Esophagus muscularis mucosa (tissue), 4 donors: Measurements from ENCODE around the gene ZNF280B. TPM values are rescaled to one million over a fixed set of nuclear protein-coding genes. Genes with fewer than 3 reads are reported as not detected.

Source experiments
- DNase-seq: peaks from one replicate; pipeline ENCODE4 v3.0.0-alpha.2; 2017; ENCODE audit errors: extremely low spot score
- H3K27ac ChIP-seq, 4 donors: fragments of 200-600 bp; sonication (generic); replicated peaks in 1 of 4; 1 replicate in 3 of 4; 2 replicates in 1 of 4; pipeline ENCODE4 v1.5.1; 2016 to 2019; ENCODE audit warnings: mild to moderate bottlenecking in 1 of 4
- H3K27me3 ChIP-seq, 4 donors: fragments of 200-600 bp; sonication (generic); one replicate each; pipeline versions ENCODE4 v1.5.1 to v1.6.0; 2016 to 2019
- H3K36me3 ChIP-seq, 4 donors: fragments of 200-600 bp; sonication (generic); one replicate each; pipeline ENCODE4 v1.5.1; 2016 to 2019
- H3K4me1 ChIP-seq, 4 donors: fragments of 200-600 bp; sonication (generic); one replicate each; pipeline ENCODE4 v1.5.1; 2016 to 2019
- H3K4me3 ChIP-seq, 4 donors: fragments of 200-600 bp; sonication (generic); 1 replicate in 2 of 4; 2 replicates in 2 of 4; pipeline ENCODE4 v1.5.1; 2016 to 2019; ENCODE audit warnings: mild to moderate bottlenecking in 4 of 4, moderate library complexity in 1 of 4
- H3K9me3 ChIP-seq, 4 donors: fragments of 200-600 bp; sonication (generic); 1 replicate in 3 of 4; 2 replicates in 1 of 4; pipeline ENCODE4 v1.5.1; 2016 to 2019
- CTCF ChIP-seq, 3 experiments: fragments of 200-600 bp in 2 of 3; fragments of 450-650 bp in 1 of 3; sonication (generic) in 2 of 3; IDR thresholded peaks; one replicate each; pipeline ENCODE4 v1.5.1; 2017 to 2019; ENCODE audit warnings: antibody characterized with exemption in 3 of 3, mild to moderate bottlenecking in 2 of 3, moderate library complexity in 1 of 3
- EP300 ChIP-seq: sonication (generic); formaldehyde crosslinking; IDR thresholded peaks from one replicate; pipeline ENCODE4 v1.6.1; 2017; ENCODE audit warnings: antibody characterized with exemption
- POLR2A ChIP-seq: fragments of 450-650 bp; IDR thresholded peaks from one replicate; pipeline ENCODE4 v1.6.1; 2017; ENCODE audit warnings: antibody characterized with exemption, moderate library complexity, mild to moderate bottlenecking, low read depth
- POLR2AphosphoS5 ChIP-seq, 2 donors: sonication (generic); formaldehyde crosslinking; IDR thresholded peaks; one replicate each; pipeline ENCODE4 v1.6.1; 2017; ENCODE audit warnings: antibody characterized with exemption in 2 of 2
- WGBS: methylation state at CpG from one replicate; pipeline ENCODE4 v1.1.5; 2018; 5-methylcytosine and 5-hydroxymethylcytosine counted together
- intact Hi-C: fragments of 100-400 bp; cut with DNase I; formaldehyde crosslinking; loops from one replicate; pipeline ENCODE4 v1.15.1; 2023
- total RNA-seq, 4 donors: library from RNA; depleted of rRNA; stranded (reverse); fragments of >200 nt; gene quantifications; one replicate each; pipeline versions ENCODE4 v1.1.0 to v1.2.1, GENCODE V29; 2016

ZNF280B gene
- total RNA-seq, 4 donors from 2014 or later: 0.33 to 0.71 (median 0.55) TPM

- Histone ChIP-seq H3K9me3 (no peaks in the 10 kb centered on the region), H3K27ac (no peak overlapping the region), H3K27me3 (peaks cover 0 to 23% (median 0%) of the 10 kb centered on the region in 4 donors), H3K4me1 (no peaks in the 10 kb centered on the region), H3K36me3 (no peaks in the 10 kb centered on the region), H3K4me3 (no peak overlapping the region)
- intact Hi-C loops: no loop called here
- TF ChIP-seq EP300 (no peak), POLR2AphosphoS5 (IDR thresholded peaks at IDR 0.05) (no peak), POLR2A (no peak), CTCF (IDR thresholded peaks at IDR 0.05) (no peak)
- 52% methylated on average over 4 of the region's 5 CpGs for WGBS
- DNase-seq: no peak
These were observed 37.9 kb upstream of the ZNF280B start for GRCh38 chr22:22546490-22546889.

GRCh38 chr22:22545084-22545483 is 36.5 kb upstream of the ZNF280B start:
- no peak overlapping the region for H3K27ac ChIP-seq
- no peak for DNase-seq
- peaks cover 0 to 36% (median 0%) of the 10 kb centered on the region in 4 donors for H3K27me3 ChIP-seq
- no peaks in the 10 kb centered on the region for H3K4me1 ChIP-seq
- peaks cover 0 to 4% (median 0%) of the 10 kb centered on the region in 4 donors for H3K9me3 ChIP-seq
- TF ChIP-seq EP300: no peak
- no peak for TF ChIP-seq CTCF (IDR thresholded peaks at IDR 0.05)
- TF ChIP-seq POLR2A: no peak
- TF ChIP-seq POLR2AphosphoS5 (IDR thresholded peaks at IDR 0.05): no peak
- intact Hi-C loops: no loop called here
- H3K36me3 ChIP-seq: no peaks in the 10 kb centered on the region
- H3K4me3 ChIP-seq: no peak overlapping the region
- WGBS: 100% methylated on average over 1 of the region's 2 CpGs

GRCh38 chr22:22538226-22538989 is 29.9 kb upstream of the ZNF280B start:
- no peaks in the 10 kb centered on the region for H3K4me1 ChIP-seq
- no peak overlapping the region for H3K4me3 ChIP-seq
- H3K27ac ChIP-seq: no peak overlapping the region
- TF ChIP-seq CTCF (IDR thresholded peaks at IDR 0.05) (no peak), POLR2AphosphoS5 (IDR thresholded peaks at IDR 0.05) (no peak)
- DNase-seq: no peak
- peaks cover 0 to 7% (median 0%) of the 10 kb centered on the region in 4 donors for H3K9me3 ChIP-seq
- WGBS: 90% methylated on average over 7 of the region's 7 CpGs
- peaks cover 0 to 39% (median 0%) of the 10 kb centered on the region in 4 donors for H3K27me3 ChIP-seq
- H3K36me3 ChIP-seq: no peaks in the 10 kb centered on the region
- intact Hi-C loops: no loop called here

- Histone ChIP-seq H3K27ac (no peak overlapping the region), H3K9me3 (peaks cover 0 to 7% (median 0%) of the 10 kb centered on the region in 4 donors), H3K36me3 (no peaks in the 10 kb centered on the region), H3K4me3 (no peak overlapping the region), H3K4me1 (no peaks in the 10 kb centered on the region), H3K27me3 (peaks cover 0 to 36% (median 0%) of the 10 kb centered on the region in 4 donors)
- TF ChIP-seq CTCF (IDR thresholded peaks at IDR 0.05) (no peak), POLR2A (no peak), EP300 (no peak), POLR2AphosphoS5 (IDR thresholded peaks at IDR 0.05) (no peak)
- 41% methylated on average over 1 of the region's 1 CpG for WGBS
- intact Hi-C loops: no loop called here
- no peak for DNase-seq
These were observed 28.4 kb upstream of the ZNF280B start for GRCh38 chr22:22536916-22537315.
